H1 (cell line): ENCODE data around the gene GIPC2. TPM values are rescaled to one million over a fixed set of nuclear protein-coding genes. Genes with fewer than 3 reads are reported as not detected.

Source experiments
- CTCF ChIA-PET: fragments of 300-600 bp; sonication (Branson Sonifier 250); formaldehyde crosslinking; loops from one replicate; lab custom pipeline; 2021; ENCODE audit not compliant: partially characterized antibody; lab: Charles Lee
- POLR2A ChIA-PET: fragments of 300-600 bp; sonication (Branson Sonifier 250); formaldehyde crosslinking; loops from one replicate; lab custom pipeline; 2021; ENCODE audit warnings: inconsistent platforms; ENCODE audit not compliant: partially characterized antibody; lab: Charles Lee
- DNase-seq, 2 experiments: peaks; one replicate each; pipeline versions ENCODE4 v3.0.0 to v3.0.0-alpha.2; 2010 to 2022; ENCODE audit warnings: low spot score in 2 of 2, low read depth in 1 of 2, mixed read lengths in 1 of 2
- FAIRE-seq: peaks from 2 replicates; lab custom pipeline; 2011; peaks lifted over from hg19 to GRCh38; lab: Jason Lieb, UNC
- H2AFZ ChIP-seq: 2 replicates; pipeline ENCODE4 v1.8.1; 2012; ENCODE audit warnings: low read length, inconsistent platforms
- H2AK5ac ChIP-seq: 2 replicates; pipeline ENCODE4 v1.6.1; 2013; ENCODE audit warnings: low read depth, low read length
- H2BK120ac ChIP-seq: replicated peaks from 2 replicates; pipeline ENCODE3; 2013; ENCODE audit warnings: low read depth, low read length, inconsistent platforms
- H2BK12ac ChIP-seq: 2 replicates; pipeline ENCODE4 v1.6.1; 2013; ENCODE audit warnings: low read depth, low read length
- H2BK15ac ChIP-seq: 2 replicates; pipeline ENCODE4 v1.6.1; 2013; ENCODE audit warnings: low read length
- H2BK20ac ChIP-seq: 2 replicates; pipeline ENCODE4 v1.6.1; 2013; ENCODE audit warnings: low read length
- H2BK5ac ChIP-seq: 2 replicates; pipeline ENCODE4 v1.6.1; 2013; ENCODE audit warnings: low read depth, low read length
- H3K14ac ChIP-seq: 2 replicates; pipeline ENCODE4 v1.6.1; 2013; ENCODE audit warnings: inconsistent platforms; ENCODE audit not compliant: insufficient read length
- H3K18ac ChIP-seq: 2 replicates; pipeline ENCODE4 v1.6.1; 2013; ENCODE audit warnings: low read length; ENCODE audit errors: extremely low read depth
- H3K23ac ChIP-seq: 2 replicates; pipeline ENCODE4 v1.6.1; 2013; ENCODE audit warnings: inconsistent platforms; ENCODE audit not compliant: insufficient read length
- H3K23me2 ChIP-seq: 2 replicates; pipeline ENCODE4 v1.6.1; 2013; ENCODE audit warnings: low read depth, low read length
- H3K27ac ChIP-seq: 2 replicates; pipeline ENCODE4 v1.6.1; 2011; ENCODE audit warnings: low read depth, low read length, inconsistent platforms
- H3K27me3 ChIP-seq, 4 experiments: replicated peaks in 1 of 4; 1 replicate in 1 of 4; 2 replicates in 3 of 4; pipeline versions ENCODE4 v1.6.1 to v1.8.1; 2011 to 2013; ENCODE audit warnings: low read length in 3 of 4, mild to moderate bottlenecking in 3 of 4, inconsistent platforms in 2 of 4, mixed read lengths in 2 of 4, moderate library complexity in 1 of 4; ENCODE audit not compliant: control insufficient read depth in 3 of 4, insufficient read depth in 3 of 4; ENCODE audit errors: extremely low read depth in 1 of 4
- H3K36me3 ChIP-seq, 4 experiments: 2 replicates each; pipeline versions ENCODE4 v1.6.1 to v1.8.1; 2011 to 2013; ENCODE audit warnings: mild to moderate bottlenecking in 4 of 4, low read length in 3 of 4, moderate library complexity in 2 of 4, control low read depth in 1 of 4, inconsistent platforms in 1 of 4; ENCODE audit not compliant: insufficient read depth in 4 of 4, control insufficient read depth in 2 of 4
- H3K4ac ChIP-seq: replicated peaks from 2 replicates; pipeline ENCODE3; 2013; ENCODE audit warnings: low read length, low read depth, mixed read lengths, inconsistent platforms; ENCODE audit not compliant: insufficient read length
- H3K4me1 ChIP-seq, 4 experiments: replicated peaks in 1 of 4; 1 replicate in 1 of 4; 2 replicates in 3 of 4; pipeline versions ENCODE4 v1.6.1 to v1.8.1; 2011 to 2013; ENCODE audit warnings: low read length in 3 of 4, inconsistent platforms in 2 of 4, mixed read lengths in 1 of 4; ENCODE audit not compliant: insufficient read depth in 4 of 4, control insufficient read depth in 3 of 4
- H3K4me2 ChIP-seq, 2 experiments: 2 replicates each; pipeline versions ENCODE4 v1.6.1 to v1.8.1; 2011 to 2013; ENCODE audit warnings: low read depth in 2 of 2, low read length in 2 of 2, control low read depth in 1 of 2, inconsistent platforms in 1 of 2, mild to moderate bottlenecking in 1 of 2; ENCODE audit not compliant: insufficient read depth in 1 of 2
- H3K4me3 ChIP-seq, 4 experiments: fragments of 200-600, 300-600 bp in 1 of 4; sonication (generic), shearing (Covaris generic), sonication (Bioruptor Twin) in 1 of 4; 2 replicates each; pipeline versions ENCODE4 v1.5.1 to v1.8.1; 2011 to 2016; ENCODE audit warnings: low read length in 4 of 4, low read depth in 3 of 4, control low read depth in 2 of 4, inconsistent platforms in 2 of 4, mild to moderate bottlenecking in 2 of 4, mixed read lengths in 1 of 4, moderate library complexity in 1 of 4; ENCODE audit not compliant: insufficient read depth in 2 of 4; ENCODE audit errors: extremely low read depth in 1 of 4
- H3K56ac ChIP-seq: replicated peaks from 2 replicates; pipeline ENCODE3; 2013; ENCODE audit warnings: low read depth, mild to moderate bottlenecking, mixed read lengths, low read length, inconsistent platforms; ENCODE audit not compliant: insufficient read length
- H3K79me1 ChIP-seq: 2 replicates; pipeline ENCODE4 v1.6.1; 2013; ENCODE audit warnings: low read depth, low read length, control low read depth
- H3K79me2 ChIP-seq, 2 experiments: 2 replicates each; pipeline versions ENCODE4 v1.6.1 to v1.8.1; 2012 to 2013; ENCODE audit warnings: low read length in 2 of 2, mild to moderate bottlenecking in 2 of 2, inconsistent platforms in 1 of 2; ENCODE audit not compliant: insufficient read depth in 2 of 2, control insufficient read depth in 1 of 2
- H3K9ac ChIP-seq, 4 experiments: replicated peaks in 1 of 4; 1 replicate in 1 of 4; 2 replicates in 3 of 4; pipeline versions ENCODE4 v1.6.1 to v1.8.1; 2011 to 2013; ENCODE audit warnings: low read depth in 3 of 4, low read length in 3 of 4, control low read depth in 2 of 4, mild to moderate bottlenecking in 2 of 4, moderate library complexity in 2 of 4, inconsistent platforms in 1 of 4; ENCODE audit errors: extremely low read depth in 1 of 4
- H3K9me3 ChIP-seq, 2 experiments: 2 replicates each; pipeline versions ENCODE4 v1.6.1 to v1.8.1; 2012 to 2013; ENCODE audit warnings: mild to moderate bottlenecking in 2 of 2, moderate library complexity in 2 of 2, control low read depth in 1 of 2, inconsistent platforms in 1 of 2, low read depth in 1 of 2, low read length in 1 of 2, mixed read lengths in 1 of 2; ENCODE audit not compliant: insufficient read depth in 2 of 2
- H4K20me1 ChIP-seq, 2 experiments: replicated peaks in 1 of 2; 2 replicates each; pipeline versions ENCODE3 to v1.8.1; 2011 to 2013; ENCODE audit warnings: inconsistent platforms in 2 of 2, low read length in 2 of 2, mild to moderate bottlenecking in 1 of 2; ENCODE audit not compliant: insufficient read depth in 2 of 2, control insufficient read depth in 1 of 2
- H4K5ac ChIP-seq: 2 replicates; pipeline ENCODE4 v1.6.1; 2013; ENCODE audit warnings: low read length, low read depth, mixed read lengths, inconsistent platforms; ENCODE audit not compliant: insufficient read length
- H4K8ac ChIP-seq: 2 replicates; pipeline ENCODE4 v1.8.0; 2013; ENCODE audit warnings: mild to moderate bottlenecking, moderate library complexity, low read length, inconsistent platforms; ENCODE audit not compliant: insufficient read depth; ENCODE audit errors: extremely low read depth
- H4K91ac ChIP-seq: replicated peaks from 2 replicates; pipeline ENCODE3; 2013; ENCODE audit warnings: low read length, mixed read lengths, inconsistent platforms; ENCODE audit not compliant: insufficient read length
- CHD2 ChIP-seq: IDR thresholded peaks from 2 replicates; pipeline ENCODE4 v1.6.1; 2012; ENCODE audit warnings: low read length, improper control_type of control experiment
- POU5F1 ChIP-seq: IDR thresholded peaks from 2 replicates; pipeline ENCODE4 v1.6.1; 2011; ENCODE audit warnings: low read depth, mild to moderate bottlenecking, low read length, moderate library complexity
- WGBS, 2 experiments: shearing (Covaris generic) in 1 of 2; methylation state at CpG; one replicate each; pipeline versions ENCODE4 v1.1.6 to v1.1.7; 2013 to 2015; ENCODE audit warnings: low lambda C conversion rate in 2 of 2, mixed read lengths in 2 of 2, inconsistent platforms in 1 of 2, low coverage in 1 of 2, missing lambda C conversion rate in 1 of 2; ENCODE audit not compliant: insufficient replicate concordance in 2 of 2, insufficient coverage in 1 of 2, insufficient read length in 1 of 2; ENCODE audit errors: extremely low coverage in 1 of 2, missing lambda C conversion rate in 1 of 2; 5-methylcytosine and 5-hydroxymethylcytosine counted together
- polyA plus RNA-seq, 7 experiments: library from polyadenylated mRNA; depleted of rRNA in 3 of 7; stranded (reverse) in 5 of 7; unstranded in 2 of 7; fragments of >200 nt in 5 of 7; fragments of 200-250 nt in 2 of 7; gene quantifications; 1 replicate in 5 of 7; 2 replicates in 1 of 7; 4 replicates in 1 of 7; pipeline versions ENCODE4 v1.2.1 to v1.2.3, GENCODE V29; 2011 to 2013; ENCODE audit warnings: missing spikeins in 2 of 7, mixed read lengths in 2 of 7
- total RNA-seq: library from RNA; stranded (reverse); fragmentation: NEBNext Ultra II Directional; extraction: Animal tissue kit (Norgen Biotek cat#: 25700); gene quantifications from 2 replicates; pipeline ENCODE4 v1.2.1, GENCODE V29; 2021

The GIPC2 gene
- total and polyA plus RNA-seq, 2 of the 8 experiments (the other 6 are each of a cell fraction or from before 2014, with no cell fraction given) = 0.29 to 0.69 TPM

DNA sequence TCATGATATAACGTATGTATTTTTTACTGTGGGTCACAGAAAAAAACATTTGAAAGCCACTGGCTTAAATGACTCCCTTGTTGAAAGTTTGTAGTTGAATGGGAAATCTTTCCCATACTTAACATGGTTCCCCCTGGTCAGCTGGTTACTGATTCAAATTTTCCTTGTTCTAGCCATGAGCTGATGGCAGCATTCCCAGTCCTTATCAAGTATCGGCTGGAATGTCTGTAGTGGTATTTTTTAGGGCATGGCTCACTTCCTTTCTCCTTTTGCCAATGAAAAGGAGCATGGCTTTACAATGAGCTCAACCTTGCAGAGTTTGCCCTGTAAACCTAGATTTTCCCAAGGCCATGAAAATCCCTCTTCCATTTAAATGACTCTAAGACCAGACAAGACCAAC, 55.7 kb downstream of the GIPC2 start:
- no peaks in the 10 kb centered on the region; the same call in 1 of the 2 replicates for H3K23me2 ChIP-seq
- no peak overlapping the region for H2AFZ ChIP-seq
- ChIA-PET POLR2A (interaction anchor here (0.9 kb wide), 1 partner anchor 206 kb away, joined by 3 read pairs; no protein-coding TSS in a partner anchor), CTCF (interaction anchor here (0.9 to 1.5 kb wide), 3 partner anchors 11 to 43 kb away, joined by 3 to 8 read pairs (median 3); no protein-coding TSS in a partner anchor)
- H3K9me3 ChIP-seq = no peaks in the 10 kb centered on the region
- no peak overlapping the region for H3K9ac ChIP-seq
- H4K5ac ChIP-seq = no peak overlapping the region
- FAIRE-seq (no peak), DNase-seq (no peak)
- H2BK15ac ChIP-seq = no peak overlapping the region
- no peak overlapping the region for H3K4me2 ChIP-seq
- no peak overlapping the region for H3K4ac ChIP-seq
- no peak overlapping the region for H4K91ac ChIP-seq
- WGBS, 2 experiments = 88% methylated on average over 2 of the region's 2 CpGs; no CpG with 5 or more reads in 1 of the 2 experiments
- no peak overlapping the region for H2BK120ac ChIP-seq
- H3K27ac ChIP-seq = no peak overlapping the region
- H3K18ac ChIP-seq = no peak overlapping the region
- H3K4me3 ChIP-seq = no peak overlapping the region
- H2BK20ac ChIP-seq = no peak overlapping the region
- no peaks in the 10 kb centered on the region for H3K4me1 ChIP-seq
- H3K56ac ChIP-seq = no peak overlapping the region
- H2BK5ac ChIP-seq = no peak overlapping the region
- H3K23ac ChIP-seq = no peak overlapping the region
- H3K36me3 ChIP-seq = no peaks in the 10 kb centered on the region
- no peaks in the 10 kb centered on the region for H3K27me3 ChIP-seq
- no peak overlapping the region for H2AK5ac ChIP-seq
- no peaks in the 10 kb centered on the region for H3K79me1 ChIP-seq
- H4K20me1 ChIP-seq = no peaks in the 10 kb centered on the region
- H3K79me2 ChIP-seq = no peaks in the 10 kb centered on the region
- no peak overlapping the region for H4K8ac ChIP-seq
- H3K14ac ChIP-seq = no peak overlapping the region
- H2BK12ac ChIP-seq = no peak overlapping the region
- TF ChIP-seq POU5F1 (no peak), CHD2 (no peak)
